ENCODE data around the gene IRX2. TPM values are rescaled to one million over a fixed set of nuclear protein-coding genes. Genes with fewer than 3 reads are reported as not detected.

The IRX2 gene
- total and polyA plus RNA-seq, 2 donors (not counting 3 experiments of a cell fraction or from before 2014, with no cell fraction given) = not detected

DNA sequence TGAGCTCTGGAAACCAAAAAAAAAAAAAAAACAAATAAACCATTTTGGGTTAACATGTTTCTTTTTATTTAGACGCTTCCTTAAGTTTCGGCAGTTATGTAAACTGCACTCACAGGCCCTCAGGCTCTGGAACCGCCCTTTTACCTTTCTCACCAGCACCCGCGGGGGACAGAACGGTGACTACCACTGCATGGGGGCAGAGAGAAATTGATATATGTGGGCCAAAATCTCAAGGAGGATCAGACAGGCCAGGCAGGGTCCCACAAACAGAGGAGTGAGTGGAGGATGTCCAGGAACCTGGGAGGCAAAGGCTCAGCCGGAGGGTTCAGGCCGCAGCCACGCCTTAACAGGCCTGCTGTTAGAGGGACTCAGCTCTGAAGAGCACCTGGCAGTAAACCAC lies 54.4 kb downstream of the IRX2 start:
- no TSS peak for BruUV-seq (replicated peaks)
- H3K9me3 ChIP-seq (replicated peaks; ENCODE audit: control insufficient read depth, insufficient read depth, low read length) = peaks cover 5% of the 10 kb centered on the region
- H3K4me3 ChIP-seq (replicated peaks in 1 of 3; ENCODE audit: insufficient read depth in 1 of 3, low read depth in 1 of 3, low read length in 3 of 3) = no peak overlapping the region
- no peaks in the 10 kb centered on the region for H3K27me3 ChIP-seq (ENCODE audit: control insufficient read depth in 2 of 2, insufficient read depth in 2 of 2, low read length in 2 of 2)
- H4K20me1 ChIP-seq (replicated peaks; ENCODE audit: control insufficient read depth, extremely low read depth, insufficient read depth, low read length) = no peaks in the 10 kb centered on the region
- H3K4me2 ChIP-seq (ENCODE audit: insufficient read depth, low read length) = no peak overlapping the region
- DNase-seq (ENCODE audit: low read depth, low spot score) = no peak
- no peak overlapping the region for H3K9ac ChIP-seq (replicated peaks; ENCODE audit: extremely low read depth, insufficient read depth, low read length)
- H2AFZ ChIP-seq (ENCODE audit: low read depth, low read length) = no peak overlapping the region
- H3K79me2 ChIP-seq (ENCODE audit: control insufficient read depth, insufficient read depth, low read length) = no peaks in the 10 kb centered on the region
- no peak overlapping the region for H3K27ac ChIP-seq (ENCODE audit: insufficient read depth, low read depth, low read length)
- dilution Hi-C loops (cut with MboI; ENCODE audit: extremely low pct_ligation_motif_present, low sequenced_read_pairs) (no loop called here), intact Hi-C loops (cut with micrococcal nuclease) (no loop called here)
- no peaks in the 10 kb centered on the region for H3K9me1 ChIP-seq (replicated peaks; ENCODE audit: control insufficient read depth, extremely low read depth, insufficient read depth, low read length)
- no peaks in the 10 kb centered on the region for H3K4me1 ChIP-seq (ENCODE audit: control insufficient read depth, extremely low read depth, insufficient read depth, low read length)
- POLR2A ChIA-PET = no interaction called here
- H3K36me3 ChIP-seq (ENCODE audit: control insufficient read depth in 2 of 2, extremely low read depth in 1 of 2, insufficient read depth in 2 of 2, low read length in 2 of 2) = no peaks in the 10 kb centered on the region
- TF ChIP-seq POLR2A (IDR thresholded peaks at IDR 0.05; ENCODE audit: low read depth, low read length) (no peak), MAX (IDR thresholded peaks at IDR 0.05; ENCODE audit: insufficient read depth, insufficient read length) (no peak), GATA2 (IDR thresholded peaks at IDR 0.05; ENCODE audit: insufficient read depth, insufficient read length, low read depth, low read length) (no peak), FOS (IDR thresholded peaks at IDR 0.05; ENCODE audit: borderline replicate concordance, insufficient read depth, low read length) (no peak), POLR2AphosphoS5 (IDR thresholded peaks at IDR 0.05; ENCODE audit: insufficient read depth, low read depth, low read length) (no peak), MYC (IDR thresholded peaks at IDR 0.05; ENCODE audit: low read depth, low read length) (no peak), CTCF (IDR thresholded peaks at IDR 0.05; ENCODE audit: extremely low read depth in 1 of 2, insufficient read depth in 1 of 2, low read depth in 1 of 2, low read length in 2 of 2) (no peak), JUN (IDR thresholded peaks at IDR 0.05; ENCODE audit: borderline replicate concordance, insufficient read depth, insufficient read length, low read depth) (no peak), EZH2 (IDR thresholded peaks at IDR 0.05; ENCODE audit: borderline replicate concordance, low read depth, low read length, severe bottlenecking) (no peak)
- CTCF ChIA-PET = no interaction called here
- no peak for FAIRE-seq
